BJ (cell line): ENCODE measurements around the gene ITGA11. TPM values are rescaled to one million over a fixed set of nuclear protein-coding genes. Genes with fewer than 3 reads are reported as not detected.

Experiments
- CTCF ChIA-PET: fragments of 350-600 bp; formaldehyde crosslinking; extraction: SDS; loops from one replicate; lab custom pipeline; 2021; ENCODE audit warnings: antibody characterized with exemption, inconsistent platforms; lab: Yijun Ruan, JAX
- POLR2A ChIA-PET: fragments of 300-600 bp; sonication (Branson Sonifier 250); formaldehyde crosslinking; extraction: SDS; loops from one replicate; lab custom pipeline; 2021; ENCODE audit warnings: antibody characterized with exemption; lab: Charles Lee
- DNase-seq: peaks from one replicate; pipeline ENCODE4 v3.0.0-alpha.2; 2011; ENCODE audit warnings: low read depth
- H3K27me3 ChIP-seq: 2 replicates; pipeline ENCODE4 v1.6.0; 2011; ENCODE audit warnings: low read length; ENCODE audit not compliant: control insufficient read depth, insufficient read depth
- H3K36me3 ChIP-seq: 2 replicates; pipeline ENCODE4 v1.5.1; 2011; ENCODE audit warnings: low read length; ENCODE audit not compliant: control insufficient read depth, insufficient read depth
- H3K4me3 ChIP-seq: 2 replicates; pipeline ENCODE4 v1.5.1; 2011; ENCODE audit warnings: low read depth, mild to moderate bottlenecking, control low read depth, low read length
- CTCF ChIP-seq: IDR thresholded peaks from 2 replicates; pipeline ENCODE4 v1.5.1; 2011; ENCODE audit warnings: low read depth, mild to moderate bottlenecking, control low read depth, inconsistent platforms, low read length, moderate library complexity; ENCODE audit not compliant: insufficient read depth
- polyA plus RNA-seq: library from polyadenylated mRNA; depleted of rRNA; stranded (reverse); fragments of >200 nt; gene quantifications from 2 replicates; pipeline ENCODE4 v1.2.3, GENCODE V29; 2011

The ITGA11 gene
- polyA plus RNA-seq, 1 experiment, result 72.7 TPM

GRCh38 chr15:68442903-68443302, 10.9 kb upstream of the ITGA11 start:
- Histone ChIP-seq H3K36me3 (no peaks in the 10 kb centered on the region), H3K27me3 (peaks cover 6% of the 10 kb centered on the region), H3K4me3 (no peak overlapping the region)
- CTCF ChIA-PET, result interaction anchor here (1.2 to 2.1 kb wide), 5 partner anchors 7 to 98 kb away, joined by 3 to 9 read pairs (median 3); no protein-coding TSS in a partner anchor
- no peak for DNase-seq
- no peak for TF ChIP-seq CTCF
- POLR2A ChIA-PET, result no interaction called here

- DNase-seq, result no peak
- no peak for TF ChIP-seq CTCF
- H3K4me3 ChIP-seq, result no peak overlapping the region
- no peaks in the 10 kb centered on the region for H3K36me3 ChIP-seq
- peaks cover 8% of the 10 kb centered on the region for H3K27me3 ChIP-seq
- POLR2A ChIA-PET, result no interaction called here
- CTCF ChIA-PET, result interaction anchor here (1.2 to 2.1 kb wide), 9 partner anchors 8 to 138 kb away, joined by 3 to 9 read pairs (median 3); no protein-coding TSS in a partner anchor
These were observed 10.1 kb upstream of the ITGA11 start for GRCh38 chr15:68442041-68442440.

GRCh38 chr15:68441045-68441743, 9.2 kb upstream of the ITGA11 start:
- Histone ChIP-seq H3K36me3 (no peaks in the 10 kb centered on the region), H3K27me3 (peaks cover 10% of the 10 kb centered on the region), H3K4me3 (no peak overlapping the region)
- POLR2A ChIA-PET, result no interaction called here
- TF ChIP-seq CTCF, result no peak
- CTCF ChIA-PET, result interaction anchor here (1.0 to 2.1 kb wide), 8 partner anchors 11 to 137 kb away, joined by 3 to 9 read pairs (median 4); no protein-coding TSS in a partner anchor
- no peak for DNase-seq

GRCh38 chr15:68440136-68440535, 8.2 kb upstream of the ITGA11 start:
- ChIA-PET POLR2A (no interaction called here), CTCF (interaction anchor here (1.0 kb wide), 1 partner anchor 53 kb away, joined by 3 read pairs; no protein-coding TSS in a partner anchor)
- H3K27me3 ChIP-seq, result peaks cover 15% of the 10 kb centered on the region
- no peak overlapping the region for H3K4me3 ChIP-seq
- TF ChIP-seq CTCF, result no peak
- DNase-seq, result no peak
- H3K36me3 ChIP-seq, result no peaks in the 10 kb centered on the region

- POLR2A ChIA-PET, result no interaction called here
- DNase-seq, result no peak
- Histone ChIP-seq H3K4me3 (no peak overlapping the region), H3K27me3 (peaks cover 15% of the 10 kb centered on the region), H3K36me3 (no peaks in the 10 kb centered on the region)
- CTCF ChIA-PET, result no interaction called here
- no peak for TF ChIP-seq CTCF
These were observed 7.5 kb upstream of the ITGA11 start for GRCh38 chr15:68439506-68439905.
